HG03469 (cell line): ENCODE measurements around the gene SLA2.
"Not testable (repeated sequence)": the region's sequence is repeated elsewhere in the genome, so short reads cannot be mapped to it uniquely, and the experiment has no call there.

Experiments
- ATAC-seq: cut with Tn5 transposase; IDR thresholded peaks from one replicate; pipeline ENCODE4 v1.9.1; 2021; ENCODE audit warnings: mild to moderate bottlenecking, moderate library complexity, moderate number of reproducible peaks; ENCODE audit not compliant: unreplicated experiment

Gene SLA2

GRCh38 chr20:36646678-36647077, 682 bp upstream of the SLA2 start:
- no peak for ATAC-seq

GRCh38 chr20:36645353-36645752, 643 bp downstream of the SLA2 start:
- ATAC-seq, result no peak

- ATAC-seq, result no peak
These were observed 1.3 kb downstream of the SLA2 start for GRCh38 chr20:36644706-36645095.

GRCh38 chr20:36644032-36644705, 1.8 kb downstream of the SLA2 start:
- ATAC-seq, result no peak

- no peak for ATAC-seq
These were observed 3.9 kb downstream of the SLA2 start for GRCh38 chr20:36642136-36642535.

- ATAC-seq, result no peak
These were observed 4.5 kb downstream of the SLA2 start for GRCh38 chr20:36641506-36641843.

- ATAC-seq, result not testable (repeated sequence)
These were observed 7.1 kb downstream of the SLA2 start for GRCh38 chr20:36638876-36639400.

GRCh38 chr20:36634342-36634741, 11.7 kb downstream of the SLA2 start:
- ATAC-seq, result no peak

- ATAC-seq, result no peak
These were observed 12.7 kb downstream of the SLA2 start for GRCh38 chr20:36633285-36633772.

GRCh38 chr20:36632487-36633284, 13.3 kb downstream of the SLA2 start:
- no peak for ATAC-seq

- ATAC-seq, result no peak
These were observed 13.9 kb downstream of the SLA2 start for GRCh38 chr20:36632147-36632486.

GRCh38 chr20:36631646-36632045, 14.3 kb downstream of the SLA2 start:
- no peak for ATAC-seq

- no peak for ATAC-seq
These were observed 16.0 kb downstream of the SLA2 start for GRCh38 chr20:36629719-36630681.

- ATAC-seq, result no peak
These were observed 17.9 kb downstream of the SLA2 start for GRCh38 chr20:36628076-36628475.

- ATAC-seq, result no peak
These were observed 21.1 kb downstream of the SLA2 start for GRCh38 chr20:36624944-36625324.

GRCh38 chr20:36624068-36624943, 21.7 kb downstream of the SLA2 start:
- ATAC-seq, result no peak

- ATAC-seq, result no peak
These were observed 22.6 kb downstream of the SLA2 start for GRCh38 chr20:36623444-36623843.

- ATAC-seq, result no peak
These were observed 25.1 kb downstream of the SLA2 start for GRCh38 chr20:36620917-36621316.

- no peak for ATAC-seq
These were observed 31.0 kb downstream of the SLA2 start for GRCh38 chr20:36614781-36615557.
